Gastrocnemius medialis (tissue), 4 donors: ENCODE measurements around the gene CCNL1.

Source experiments
- CTCF ChIP-seq, 5 experiments: fragments of 450-650 bp in 3 of 5; fragments of 200-600 bp in 2 of 5; sonication (generic) in 2 of 5; IDR thresholded peaks in 4 of 5; conservative IDR thresholded peaks in 1 of 5; 1 replicate in 4 of 5; 2 replicates in 1 of 5; pipeline ENCODE4 v1.5.1; 2016 to 2019; ENCODE audit warnings: antibody characterized with exemption in 5 of 5, mild to moderate bottlenecking in 3 of 5, moderate library complexity in 3 of 5
- POLR2A ChIP-seq, 2 donors: fragments of 450-650 bp; IDR thresholded peaks; one replicate each; pipeline ENCODE4 v1.6.1; 2017; ENCODE audit warnings: antibody characterized with exemption in 2 of 2, mild to moderate bottlenecking in 2 of 2, moderate library complexity in 2 of 2

GRCh38 chr3:157179365-157179803 lies 19.4 kb upstream of the CCNL1 start:
- TF ChIP-seq CTCF (IDR thresholded peaks at IDR 0.05 in 4 of 5, conservative IDR thresholded peaks at IDR 0.05 in 1 of 5) (no peak), POLR2A (IDR thresholded peaks at IDR 0.05) (no peak)
